B cell (primary cell): ENCODE measurements around the gene TSPAN1. TPM values are rescaled to one million over a fixed set of nuclear protein-coding genes. Genes with fewer than 3 reads are reported as not detected.

Experiments used
- ATAC-seq: fragments of 200-7000 bp; cut with Tn5 transposase; one replicate; pipeline ENCODE4 v1.10.0; 2021; ENCODE audit warnings: low read depth, mild to moderate bottlenecking, moderate number of reproducible peaks, moderate library complexity
- CTCF ChIA-PET: fragments of 350-600 bp; sonication (Branson Sonifier 250); formaldehyde crosslinking; loops from one replicate; lab custom pipeline; 2021; ENCODE audit warnings: antibody characterized with exemption, inconsistent platforms; lab: Charles Lee
- POLR2A ChIA-PET: fragments of 350-600 bp; sonication (Branson Sonifier 250); formaldehyde crosslinking; loops from one replicate; lab custom pipeline; 2021; ENCODE audit warnings: antibody characterized with exemption; lab: Charles Lee
- DNase-seq: peaks from one replicate; pipeline ENCODE4 v3.0.0; 2013
- H2AFZ ChIP-seq: 2 replicates; pipeline ENCODE4 v1.6.1; 2012; ENCODE audit warnings: mild to moderate bottlenecking, low read depth, low read length; ENCODE audit not compliant: insufficient read depth, poor library complexity, severe bottlenecking
- H3K27ac ChIP-seq, 2 donors: 1 replicate in 1 of 2; 2 replicates in 1 of 2; pipeline ENCODE4 v1.5.1; 2012 to 2013; ENCODE audit warnings: low read length in 2 of 2, mild to moderate bottlenecking in 2 of 2, moderate library complexity in 1 of 2
- H3K27me3 ChIP-seq, 4 experiments: fragments of 200-600 bp in 1 of 4; sonication (generic) in 1 of 4; replicated peaks in 1 of 4; 1 replicate in 2 of 4; 2 replicates in 2 of 4; pipeline versions ENCODE4 v1.6.1 to v1.7.0; 2013 to 2016; ENCODE audit warnings: low read length in 3 of 4, mild to moderate bottlenecking in 2 of 4, mixed read lengths in 1 of 4, moderate library complexity in 1 of 4; ENCODE audit not compliant: insufficient read depth in 4 of 4, control insufficient read depth in 3 of 4; ENCODE audit errors: control extremely low read depth in 1 of 4
- H3K36me3 ChIP-seq, 2 experiments: replicated peaks in 1 of 2; 1 replicate in 1 of 2; 2 replicates in 1 of 2; pipeline versions ENCODE4 v1.6.1 to v1.7.1; 2013; ENCODE audit warnings: low read length in 1 of 2; ENCODE audit not compliant: insufficient read depth in 2 of 2, control insufficient read depth in 1 of 2; ENCODE audit errors: control extremely low read depth in 1 of 2, extremely low read depth in 1 of 2
- H3K4me1 ChIP-seq, 2 donors: fragments of 200-600 bp in 1 of 2; sonication (generic) in 1 of 2; 1 replicate in 1 of 2; 2 replicates in 1 of 2; pipeline versions ENCODE4 v1.5.1 to v1.6.1; 2013 to 2017; ENCODE audit warnings: low read length in 2 of 2; ENCODE audit not compliant: control insufficient read depth in 2 of 2, insufficient read depth in 2 of 2
- H3K4me2 ChIP-seq: replicated peaks from 2 replicates; pipeline ENCODE3; 2012; ENCODE audit warnings: mild to moderate bottlenecking, low read depth, low read length; ENCODE audit not compliant: poor library complexity, severe bottlenecking
- H3K4me3 ChIP-seq, 5 experiments: fragments of 200-600 bp in 1 of 5; sonication (generic) in 1 of 5; 1 replicate in 3 of 5; 2 replicates in 2 of 5; pipeline versions ENCODE4 v1.5.1 to v1.7.0; 2011 to 2016; ENCODE audit warnings: low read length in 4 of 5, mild to moderate bottlenecking in 4 of 5, low read depth in 2 of 5, control low read depth in 1 of 5, moderate library complexity in 1 of 5; ENCODE audit not compliant: insufficient read depth in 1 of 5; ENCODE audit errors: control extremely low read depth in 1 of 5, extremely low read depth in 1 of 5
- H3K79me2 ChIP-seq: fragments of 200-600 bp; sonication (generic); one replicate; pipeline ENCODE4 v1.6.0; 2016; ENCODE audit warnings: low read length; ENCODE audit not compliant: control insufficient read depth, insufficient read depth
- H3K9ac ChIP-seq: fragments of 200-600 bp; sonication (generic); 2 replicates; pipeline ENCODE4 v1.6.1; 2017; ENCODE audit warnings: mild to moderate bottlenecking, low read length, moderate library complexity
- H3K9me3 ChIP-seq, 3 donors: one replicate each; pipeline versions ENCODE4 v1.6.1 to v1.7.1; 2013; ENCODE audit warnings: low read length in 2 of 3; ENCODE audit not compliant: control insufficient read depth in 2 of 3, insufficient read depth in 1 of 3; ENCODE audit errors: control extremely low read depth in 1 of 3
- H4K20me1 ChIP-seq: 2 replicates; pipeline ENCODE4 v1.6.0; 2012; ENCODE audit warnings: mild to moderate bottlenecking, low read length; ENCODE audit not compliant: insufficient read depth, control insufficient read depth, poor library complexity, severe bottlenecking
- H3K27ac Mint-ChIP-seq: one replicate; pipeline ENCODE4 v1.8.0; 2021; ENCODE audit warnings: mixed read lengths
- H3K27me3 Mint-ChIP-seq: one replicate; pipeline ENCODE4 v1.8.0; 2021; ENCODE audit warnings: mixed read lengths
- H3K4me1 Mint-ChIP-seq: one replicate; pipeline ENCODE4 v1.8.0; 2021; ENCODE audit warnings: mixed read lengths
- H3K4me3 Mint-ChIP-seq: one replicate; pipeline ENCODE4 v1.8.0; 2021; ENCODE audit warnings: mixed read lengths
- H3K9me3 Mint-ChIP-seq: one replicate; pipeline ENCODE4 v1.8.0; 2022; ENCODE audit warnings: mixed read lengths; ENCODE audit not compliant: insufficient read depth
- EZH2 ChIP-seq: IDR thresholded peaks from 2 replicates; pipeline ENCODE4 v1.6.1; 2012; ENCODE audit warnings: borderline replicate concordance, low read depth, mild to moderate bottlenecking, moderate library complexity, low read length; ENCODE audit not compliant: insufficient read depth, poor library complexity, severe bottlenecking
- WGBS: methylation state at CpG from one replicate; pipeline ENCODE4 v1.1.5; 2013; ENCODE audit warnings: missing lambda C conversion rate; ENCODE audit not compliant: insufficient coverage; 5-methylcytosine and 5-hydroxymethylcytosine counted together
- intact Hi-C: fragments of 100-400 bp; cut with micrococcal nuclease; formaldehyde crosslinking; loops from one replicate; pipeline ENCODE4 v1.10.0; 2022
- polyA plus RNA-seq: library from polyadenylated mRNA; depleted of rRNA; stranded (reverse); fragments of >200 nt; gene quantifications from 2 replicates; pipeline ENCODE4 v1.2.3, GENCODE V29; 2012
- total RNA-seq, 2 donors: library from RNA; stranded (reverse); fragments of 120-200 nt in 1 of 2; gene quantifications; 1 replicate in 1 of 2; 2 replicates in 1 of 2; pipeline versions ENCODE4 v1.2.3 to v1.2.4, GENCODE V29; 2013 to 2022
- TF ChIP-seq, protein P1 (sequence below): fragments of 200-600 bp; IDR thresholded peaks from one replicate; pipeline ENCODE4 v1.8.0; 2022; ENCODE audit warnings: antibody characterized with exemption, mild to moderate bottlenecking

TSPAN1 gene
- total and polyA plus RNA-seq, 2 donors (not counting 1 experiment from before 2014, with no cell fraction given), result not detected

DNA sequence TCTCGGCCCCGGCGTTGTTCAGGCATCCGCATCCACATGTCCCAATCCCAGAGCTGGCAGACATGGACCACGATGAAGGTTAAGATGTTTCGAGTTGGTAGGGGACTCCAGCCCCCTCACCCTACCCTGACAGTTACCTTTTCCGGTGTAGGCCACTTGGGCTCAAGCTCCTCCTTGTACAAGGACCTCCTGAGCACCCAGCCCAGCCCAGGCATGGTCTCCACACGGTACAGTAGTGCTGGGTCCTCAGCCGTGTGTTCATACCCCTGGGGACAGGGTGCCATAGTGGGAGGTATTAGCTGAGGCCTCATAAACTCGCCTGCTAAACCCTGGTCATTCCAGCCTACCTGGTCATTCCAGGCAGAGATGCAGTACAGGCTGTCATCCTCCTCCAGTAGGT is 17.3 kb downstream of the TSPAN1 start:
- TF ChIP-seq, protein P1, sequence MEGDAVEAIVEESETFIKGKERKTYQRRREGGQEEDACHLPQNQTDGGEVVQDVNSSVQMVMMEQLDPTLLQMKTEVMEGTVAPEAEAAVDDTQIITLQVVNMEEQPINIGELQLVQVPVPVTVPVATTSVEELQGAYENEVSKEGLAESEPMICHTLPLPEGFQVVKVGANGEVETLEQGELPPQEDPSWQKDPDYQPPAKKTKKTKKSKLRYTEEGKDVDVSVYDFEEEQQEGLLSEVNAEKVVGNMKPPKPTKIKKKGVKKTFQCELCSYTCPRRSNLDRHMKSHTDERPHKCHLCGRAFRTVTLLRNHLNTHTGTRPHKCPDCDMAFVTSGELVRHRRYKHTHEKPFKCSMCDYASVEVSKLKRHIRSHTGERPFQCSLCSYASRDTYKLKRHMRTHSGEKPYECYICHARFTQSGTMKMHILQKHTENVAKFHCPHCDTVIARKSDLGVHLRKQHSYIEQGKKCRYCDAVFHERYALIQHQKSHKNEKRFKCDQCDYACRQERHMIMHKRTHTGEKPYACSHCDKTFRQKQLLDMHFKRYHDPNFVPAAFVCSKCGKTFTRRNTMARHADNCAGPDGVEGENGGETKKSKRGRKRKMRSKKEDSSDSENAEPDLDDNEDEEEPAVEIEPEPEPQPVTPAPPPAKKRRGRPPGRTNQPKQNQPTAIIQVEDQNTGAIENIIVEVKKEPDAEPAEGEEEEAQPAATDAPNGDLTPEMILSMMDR, result no peak
- TF ChIP-seq EZH2, result no peak
- 94% methylated on average over 10 of the region's 10 CpGs for WGBS
- Mint-ChIP-seq H3K9me3 (no peaks in the 10 kb centered on the region), H3K4me1 (peaks cover 2% of the 10 kb centered on the region), H3K27me3 (no peaks in the 10 kb centered on the region), H3K27ac (no peak overlapping the region), H3K4me3 (no peak overlapping the region)
- H3K27me3 ChIP-seq, result no peaks in the 10 kb centered on the region
- no peak overlapping the region for H3K4me3 ChIP-seq
- DNase-seq (no peak), ATAC-seq (no peak)
- CTCF ChIA-PET, result no interaction called here
- H3K79me2 ChIP-seq, result peaks cover under 1% of the 10 kb centered on the region
- no peak overlapping the region for H3K4me2 ChIP-seq
- no peak overlapping the region for H2AFZ ChIP-seq
- H3K27ac ChIP-seq, result no peak overlapping the region
- peaks cover 0 to 51% of the 10 kb centered on the region in 2 experiments for H3K36me3 ChIP-seq
- H3K9me3 ChIP-seq, result no peaks in the 10 kb centered on the region
- POLR2A ChIA-PET, result no interaction called here
- intact Hi-C loops, result no loop called here
- H3K9ac ChIP-seq, result no peak overlapping the region
- no peaks in the 10 kb centered on the region for H4K20me1 ChIP-seq
- H3K4me1 ChIP-seq, result peaks cover under 1 to 4% of the 10 kb centered on the region in 2 donors

DNA sequence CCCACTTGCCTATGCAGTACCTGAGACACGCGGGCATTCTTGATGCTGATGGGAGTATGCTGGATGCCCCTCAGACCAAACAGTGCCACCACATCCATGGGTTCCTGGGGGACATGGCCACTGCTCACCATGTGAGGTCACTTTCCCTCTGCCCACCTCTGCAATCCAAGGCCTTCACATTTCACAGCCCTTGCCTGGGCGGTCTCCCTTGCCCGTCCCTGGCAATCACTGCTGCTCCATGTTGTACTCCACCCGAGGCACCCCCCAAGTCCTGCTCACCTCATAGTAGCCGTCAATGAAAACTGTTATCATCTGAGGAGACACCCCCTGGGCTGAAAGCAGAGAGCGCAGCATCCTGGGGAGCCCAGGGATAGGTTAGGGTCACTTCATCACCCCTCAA is 18.4 kb downstream of the TSPAN1 start:
- intact Hi-C loops, result no loop called here
- H3K79me2 ChIP-seq, result peaks cover 9% of the 10 kb centered on the region
- H3K27ac ChIP-seq, result no peak overlapping the region
- peaks cover 8 to 13% of the 10 kb centered on the region in 2 donors for H3K4me1 ChIP-seq
- no peak for DNase-seq
- no peak overlapping the region for H3K9ac ChIP-seq
- H3K4me3 ChIP-seq, result no peak overlapping the region
- 100% methylated on average over 5 of the region's 7 CpGs for WGBS
- H3K9me3 ChIP-seq, result no peaks in the 10 kb centered on the region
- H3K4me3 Mint-ChIP-seq, result no peak overlapping the region
- POLR2A ChIA-PET, result no interaction called here
- TF ChIP-seq, protein P1, result no peak
- no peak for TF ChIP-seq EZH2
- no peak overlapping the region for H2AFZ ChIP-seq
- no peak overlapping the region for H3K27ac Mint-ChIP-seq
- H3K27me3 Mint-ChIP-seq, result no peaks in the 10 kb centered on the region
- H3K4me1 Mint-ChIP-seq, result peaks cover 10% of the 10 kb centered on the region
- no peaks in the 10 kb centered on the region for H4K20me1 ChIP-seq
- no peaks in the 10 kb centered on the region for H3K9me3 Mint-ChIP-seq
- H3K27me3 ChIP-seq, result no peaks in the 10 kb centered on the region
- H3K4me2 ChIP-seq, result no peak overlapping the region
- no peak for ATAC-seq
- peaks cover 0 to 51% of the 10 kb centered on the region in 2 experiments for H3K36me3 ChIP-seq
- CTCF ChIA-PET, result no interaction called here
